Neural progenitor cell (in vitro differentiated cells): ENCODE measurements around the gene TFPT. TPM values are rescaled to one million over a fixed set of nuclear protein-coding genes. Genes with fewer than 3 reads are reported as not detected.
A peak's percentile ranks its signal among the peaks of the same experiment; 100 is the strongest.

Source experiments
- DNase-seq: peaks from one replicate; pipeline ENCODE4 v3.0.0-alpha.2; 2016; ENCODE audit warnings: low spot score
- H2AFZ ChIP-seq: fragments of 200-600 bp; sonication (generic); replicated peaks from 2 replicates; pipeline ENCODE4 v1.6.1; 2016; ENCODE audit warnings: antibody characterized with exemption
- H3F3A ChIP-seq: fragments of 200-600 bp; sonication (generic); 2 replicates; pipeline ENCODE4 v1.6.1; 2016; ENCODE audit warnings: antibody characterized with exemption, low read depth
- H3K27ac ChIP-seq: fragments of 200-600 bp; sonication (generic); 2 replicates; pipeline ENCODE4 v1.5.1; 2016; ENCODE audit warnings: mild to moderate bottlenecking
- H3K27me3 ChIP-seq: fragments of 200-600 bp; sonication (generic); 2 replicates; pipeline ENCODE4 v1.6.1; 2016; ENCODE audit warnings: mild to moderate bottlenecking, moderate library complexity
- H3K36me3 ChIP-seq: fragments of 200-600 bp; sonication (generic); 2 replicates; pipeline ENCODE4 v1.5.1; 2016
- H3K4me1 ChIP-seq: fragments of 200-600 bp; sonication (generic); 2 replicates; pipeline ENCODE4 v1.6.1; 2016; ENCODE audit warnings: mixed run types
- H3K4me2 ChIP-seq: fragments of 200-600 bp; sonication (generic); 2 replicates; pipeline ENCODE4 v1.6.1; 2016
- H3K4me3 ChIP-seq: fragments of 200-600 bp; sonication (generic); 2 replicates; pipeline ENCODE4 v1.5.1; 2016
- H3K79me2 ChIP-seq: fragments of 200-600 bp; sonication (generic); 2 replicates; pipeline ENCODE4 v1.6.1; 2016; ENCODE audit warnings: low read depth
- H3K9ac ChIP-seq: fragments of 200-600 bp; sonication (generic); 2 replicates; pipeline ENCODE4 v1.6.1; 2016
- H3K9me3 ChIP-seq: fragments of 200-600 bp; sonication (generic); 2 replicates; pipeline ENCODE4 v1.5.1; 2016; ENCODE audit warnings: low read depth
- H4K20me1 ChIP-seq: fragments of 200-600 bp; sonication (generic); 2 replicates; pipeline ENCODE4 v1.6.1; 2016; ENCODE audit warnings: low read depth
- H3K27ac Mint-ChIP-seq: 3 replicates; pipeline ENCODE4 v1.8.0; 2021; ENCODE audit warnings: mixed read lengths
- H3K27me3 Mint-ChIP-seq: 2 replicates; pipeline ENCODE4 v1.8.0; 2022; ENCODE audit warnings: low read depth, mild to moderate bottlenecking, inconsistent platforms, moderate library complexity, mixed read lengths; ENCODE audit not compliant: insufficient read depth
- H3K36me3 Mint-ChIP-seq: 3 replicates; pipeline ENCODE4 v1.8.0; 2021; ENCODE audit warnings: mixed read lengths
- H3K4me1 Mint-ChIP-seq: 3 replicates; pipeline ENCODE4 v1.8.0; 2021; ENCODE audit warnings: mixed read lengths
- H3K4me3 Mint-ChIP-seq: 3 replicates; pipeline ENCODE4 v1.8.0; 2021; ENCODE audit warnings: mild to moderate bottlenecking, moderate library complexity, mixed read lengths
- H3K9me3 Mint-ChIP-seq: 3 replicates; pipeline ENCODE4 v1.8.0; 2020; ENCODE audit warnings: mixed read lengths
- CTCF ChIP-seq: fragments of 200-600 bp; sonication (generic); IDR thresholded peaks from 2 replicates; pipeline ENCODE4 v1.5.1; 2017; ENCODE audit warnings: antibody characterized with exemption, mild to moderate bottlenecking
- EZH2 ChIP-seq: fragments of 200-600 bp; sonication (generic); IDR thresholded peaks from 2 replicates; pipeline ENCODE4 v1.6.1; 2017; ENCODE audit warnings: antibody characterized with exemption, mild to moderate bottlenecking, moderate library complexity
- EZH2phosphoT487 ChIP-seq: fragments of 200-600 bp; sonication (generic); IDR thresholded peaks from 2 replicates; pipeline ENCODE4 v1.6.1; 2017; ENCODE audit warnings: antibody characterized with exemption
- total RNA-seq: library from RNA; depleted of rRNA; stranded (reverse); fragments of >200 nt; gene quantifications from 2 replicates; pipeline ENCODE4 v1.2.3, GENCODE V29; 2015; ENCODE audit warnings: low replicate concordance

TFPT gene
- total RNA-seq, 1 donor from 2014 or later = 9.4 TPM

DNA sequence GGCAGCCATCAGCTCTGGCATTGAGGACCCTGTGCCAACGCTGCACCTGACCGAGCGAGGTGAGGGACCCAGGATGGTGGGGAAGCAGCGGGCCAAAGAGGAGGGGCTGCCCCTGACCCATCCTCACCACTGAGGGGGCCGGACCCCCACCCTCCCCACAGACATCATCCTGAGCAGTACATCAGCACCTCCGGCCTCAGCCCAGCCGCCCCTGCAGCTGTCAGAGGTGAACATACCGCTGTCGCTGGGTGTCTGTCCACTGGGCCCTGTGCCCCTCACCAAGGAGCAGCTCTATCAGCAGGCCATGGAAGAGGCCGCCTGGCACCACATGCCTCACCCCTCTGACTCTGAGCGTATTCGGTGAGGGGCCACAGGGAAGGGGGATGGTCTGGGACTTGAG is 36.8 kb upstream of the TFPT start:
- Mint-ChIP-seq H3K4me3 (no peak overlapping the region), H3K27me3 (peaks cover 4% of the 10 kb centered on the region), H3K36me3 (peaks cover 37% of the 10 kb centered on the region), H3K4me1 (peaks cover 2% of the 10 kb centered on the region), H3K27ac (no peak overlapping the region), H3K9me3 (no peaks in the 10 kb centered on the region)
- no peaks in the 10 kb centered on the region for H3K79me2 ChIP-seq
- DNase-seq = no peak
- no peak overlapping the region for H3K27ac ChIP-seq
- no peaks in the 10 kb centered on the region for H3K27me3 ChIP-seq
- no peak overlapping the region for H2AFZ ChIP-seq
- peaks cover 33% of the 10 kb centered on the region for H4K20me1 ChIP-seq
- H3K4me2 ChIP-seq = no peak overlapping the region
- no peaks in the 10 kb centered on the region for H3K4me1 ChIP-seq
- H3K36me3 ChIP-seq = no peaks in the 10 kb centered on the region
- H3K9me3 ChIP-seq = no peaks in the 10 kb centered on the region
- no peak overlapping the region for H3K9ac ChIP-seq
- no peak overlapping the region for H3K4me3 ChIP-seq
- TF ChIP-seq EZH2phosphoT487 (no peak), EZH2 (no peak), CTCF (no peak)
- peaks cover 30% of the 10 kb centered on the region for H3F3A ChIP-seq

GRCh38 chr19:54151362-54152035 is 36.0 kb upstream of the TFPT start:
- H3K79me2 ChIP-seq = no peaks in the 10 kb centered on the region
- H3K4me3 ChIP-seq = no peak overlapping the region
- Mint-ChIP-seq H3K9me3 (no peaks in the 10 kb centered on the region), H3K4me3 (peak overlapping the region; percentile 13), H3K27ac (peak overlapping the region; percentile 74), H3K27me3 (peaks cover 4% of the 10 kb centered on the region), H3K36me3 (peaks cover 41% of the 10 kb centered on the region), H3K4me1 (peaks cover 2% of the 10 kb centered on the region)
- H3K27ac ChIP-seq = no peak overlapping the region
- no peaks in the 10 kb centered on the region for H3K9me3 ChIP-seq
- H3K36me3 ChIP-seq = no peaks in the 10 kb centered on the region
- peaks cover 25% of the 10 kb centered on the region for H3F3A ChIP-seq
- no peak overlapping the region for H3K4me2 ChIP-seq
- TF ChIP-seq EZH2phosphoT487 (no peak), CTCF (no peak), EZH2 (no peak)
- DNase-seq = no peak
- peaks cover 37% of the 10 kb centered on the region for H4K20me1 ChIP-seq
- no peaks in the 10 kb centered on the region for H3K27me3 ChIP-seq
- H2AFZ ChIP-seq = no peak overlapping the region
- no peak overlapping the region for H3K9ac ChIP-seq
- H3K4me1 ChIP-seq = no peaks in the 10 kb centered on the region

DNA sequence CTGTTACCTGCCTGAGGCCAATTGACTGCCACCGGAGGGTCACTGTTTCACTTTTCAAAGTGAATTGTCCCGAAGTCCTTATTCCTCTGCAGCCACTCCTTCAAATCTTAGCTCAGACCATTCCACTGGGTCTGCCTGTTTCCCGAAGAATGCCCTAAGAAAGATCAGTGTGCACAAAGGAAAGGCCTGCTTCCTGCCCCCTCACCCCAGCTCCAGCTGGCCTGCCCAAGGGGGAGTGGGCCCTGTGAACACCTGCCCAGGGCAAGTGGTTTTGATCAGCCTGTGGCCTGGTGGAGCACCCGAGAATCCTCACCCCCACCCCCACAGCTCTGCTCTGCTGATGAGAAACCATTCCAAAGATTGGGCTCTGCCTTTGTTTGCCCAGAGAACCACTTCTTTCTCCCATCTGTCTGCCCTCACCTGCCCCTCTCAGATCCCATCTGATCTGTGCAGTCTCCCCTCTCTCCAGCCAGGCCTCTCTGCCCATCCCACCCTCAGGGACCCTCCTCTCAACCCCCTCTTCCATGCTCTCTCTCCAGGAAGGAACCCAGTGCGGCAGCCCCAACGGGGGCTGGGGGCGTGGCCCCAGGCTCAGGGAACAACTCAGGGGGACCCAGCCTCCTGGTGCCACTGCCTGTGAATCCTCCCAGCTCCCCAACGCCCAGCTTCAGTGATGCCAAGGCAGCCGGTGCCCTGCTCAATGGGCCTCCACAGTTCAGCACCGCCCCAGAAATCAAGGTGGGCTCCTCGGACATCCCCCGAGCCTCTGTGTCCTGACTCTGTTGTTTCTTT is 33.8 kb upstream of the TFPT start:
- Histone ChIP-seq H3K9me3 (no peaks in the 10 kb centered on the region), H3K4me2 (no peak overlapping the region), H3K4me3 (no peak overlapping the region), H3K27ac (no peak overlapping the region), H3F3A (peaks cover 13% of the 10 kb centered on the region), H3K79me2 (no peaks in the 10 kb centered on the region), H2AFZ (no peak overlapping the region), H3K27me3 (no peaks in the 10 kb centered on the region), H3K4me1 (no peaks in the 10 kb centered on the region), H3K36me3 (no peaks in the 10 kb centered on the region), H4K20me1 (peaks cover 27% of the 10 kb centered on the region), H3K9ac (no peak overlapping the region)
- Mint-ChIP-seq H3K4me3 (no peak overlapping the region), H3K9me3 (no peaks in the 10 kb centered on the region), H3K4me1 (peaks cover 2% of the 10 kb centered on the region), H3K27me3 (peaks cover 6% of the 10 kb centered on the region), H3K27ac (no peak overlapping the region), H3K36me3 (peaks cover 47% of the 10 kb centered on the region)
- no peak for TF ChIP-seq EZH2phosphoT487
- TF ChIP-seq EZH2 = no peak
- no peak for TF ChIP-seq CTCF
- no peak for DNase-seq
